Measurements from ENCODE around the gene DENND4B. TPM values are rescaled to one million over a fixed set of nuclear protein-coding genes. Genes with fewer than 3 reads are reported as not detected.

The DENND4B gene
- total RNA-seq, 1 donor: 27.5 TPM

DNA sequence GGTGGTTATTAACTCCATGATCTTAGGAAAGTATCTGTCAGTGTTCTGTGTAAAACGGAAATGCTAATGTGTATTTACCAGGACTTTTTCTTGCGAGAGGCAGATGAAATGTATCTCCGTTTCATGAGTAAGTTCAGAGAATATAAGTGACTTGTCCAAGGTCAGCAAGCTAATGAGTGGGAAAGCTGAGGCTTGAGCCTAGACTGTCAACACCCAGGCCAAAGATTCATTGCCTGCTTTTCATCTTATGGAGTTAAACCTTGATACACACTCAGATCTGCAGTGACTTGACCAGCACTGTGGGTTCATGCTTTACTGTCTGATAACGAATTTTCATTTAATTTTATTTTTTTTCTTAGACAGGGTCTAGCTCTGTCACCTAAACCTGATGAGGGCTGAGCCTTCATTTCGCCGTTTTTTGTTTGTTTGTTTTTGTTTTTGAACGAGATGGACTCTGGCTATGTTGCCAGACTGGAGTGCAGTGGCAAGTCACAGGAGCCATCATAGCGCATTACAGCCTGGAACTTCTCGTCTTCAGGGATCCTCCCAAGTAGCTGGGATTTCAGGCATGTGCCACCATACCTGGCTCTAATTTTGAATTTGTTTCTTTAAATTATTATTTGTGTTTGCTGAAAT lies 31.9 kb upstream of the DENND4B start:
- peak overlapping the region; percentile 70 for H3K27ac ChIP-seq (ENCODE audit: low read depth, low read length)
- H2AFZ ChIP-seq (ENCODE audit: low read length): peak overlapping the region; percentile 97
- no peaks in the 10 kb centered on the region for H3K27me3 ChIP-seq (ENCODE audit: insufficient read depth, low read length)
- peaks cover 30% of the 10 kb centered on the region for H3K79me2 ChIP-seq (ENCODE audit: insufficient read depth, low read length)
- H3K36me3 ChIP-seq (ENCODE audit: insufficient read depth, low read length): peaks cover 61% of the 10 kb centered on the region
- H3K4me3 ChIP-seq (ENCODE audit: insufficient read depth, low read length): peak overlapping the region; percentile 97
- peak overlapping the region; percentile 99 for H3K4me2 ChIP-seq (ENCODE audit: insufficient read depth, low read length)
- peaks cover 25% of the 10 kb centered on the region for H3K4me1 ChIP-seq (ENCODE audit: insufficient read depth, low read length)
- no peaks in the 10 kb centered on the region for H4K20me1 ChIP-seq (ENCODE audit: insufficient read depth, low read length)
- H3K9me3 ChIP-seq (ENCODE audit: low read depth, low read length): no peaks in the 10 kb centered on the region
- TF ChIP-seq, protein P1, sequence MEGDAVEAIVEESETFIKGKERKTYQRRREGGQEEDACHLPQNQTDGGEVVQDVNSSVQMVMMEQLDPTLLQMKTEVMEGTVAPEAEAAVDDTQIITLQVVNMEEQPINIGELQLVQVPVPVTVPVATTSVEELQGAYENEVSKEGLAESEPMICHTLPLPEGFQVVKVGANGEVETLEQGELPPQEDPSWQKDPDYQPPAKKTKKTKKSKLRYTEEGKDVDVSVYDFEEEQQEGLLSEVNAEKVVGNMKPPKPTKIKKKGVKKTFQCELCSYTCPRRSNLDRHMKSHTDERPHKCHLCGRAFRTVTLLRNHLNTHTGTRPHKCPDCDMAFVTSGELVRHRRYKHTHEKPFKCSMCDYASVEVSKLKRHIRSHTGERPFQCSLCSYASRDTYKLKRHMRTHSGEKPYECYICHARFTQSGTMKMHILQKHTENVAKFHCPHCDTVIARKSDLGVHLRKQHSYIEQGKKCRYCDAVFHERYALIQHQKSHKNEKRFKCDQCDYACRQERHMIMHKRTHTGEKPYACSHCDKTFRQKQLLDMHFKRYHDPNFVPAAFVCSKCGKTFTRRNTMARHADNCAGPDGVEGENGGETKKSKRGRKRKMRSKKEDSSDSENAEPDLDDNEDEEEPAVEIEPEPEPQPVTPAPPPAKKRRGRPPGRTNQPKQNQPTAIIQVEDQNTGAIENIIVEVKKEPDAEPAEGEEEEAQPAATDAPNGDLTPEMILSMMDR (IDR thresholded peaks at IDR 0.05; ENCODE audit: extremely low read depth, low read depth, low read length): no peak
- DNase-seq (ENCODE audit: insufficient read length, low spot score, missing footprints): peak; percentile 62

DNA sequence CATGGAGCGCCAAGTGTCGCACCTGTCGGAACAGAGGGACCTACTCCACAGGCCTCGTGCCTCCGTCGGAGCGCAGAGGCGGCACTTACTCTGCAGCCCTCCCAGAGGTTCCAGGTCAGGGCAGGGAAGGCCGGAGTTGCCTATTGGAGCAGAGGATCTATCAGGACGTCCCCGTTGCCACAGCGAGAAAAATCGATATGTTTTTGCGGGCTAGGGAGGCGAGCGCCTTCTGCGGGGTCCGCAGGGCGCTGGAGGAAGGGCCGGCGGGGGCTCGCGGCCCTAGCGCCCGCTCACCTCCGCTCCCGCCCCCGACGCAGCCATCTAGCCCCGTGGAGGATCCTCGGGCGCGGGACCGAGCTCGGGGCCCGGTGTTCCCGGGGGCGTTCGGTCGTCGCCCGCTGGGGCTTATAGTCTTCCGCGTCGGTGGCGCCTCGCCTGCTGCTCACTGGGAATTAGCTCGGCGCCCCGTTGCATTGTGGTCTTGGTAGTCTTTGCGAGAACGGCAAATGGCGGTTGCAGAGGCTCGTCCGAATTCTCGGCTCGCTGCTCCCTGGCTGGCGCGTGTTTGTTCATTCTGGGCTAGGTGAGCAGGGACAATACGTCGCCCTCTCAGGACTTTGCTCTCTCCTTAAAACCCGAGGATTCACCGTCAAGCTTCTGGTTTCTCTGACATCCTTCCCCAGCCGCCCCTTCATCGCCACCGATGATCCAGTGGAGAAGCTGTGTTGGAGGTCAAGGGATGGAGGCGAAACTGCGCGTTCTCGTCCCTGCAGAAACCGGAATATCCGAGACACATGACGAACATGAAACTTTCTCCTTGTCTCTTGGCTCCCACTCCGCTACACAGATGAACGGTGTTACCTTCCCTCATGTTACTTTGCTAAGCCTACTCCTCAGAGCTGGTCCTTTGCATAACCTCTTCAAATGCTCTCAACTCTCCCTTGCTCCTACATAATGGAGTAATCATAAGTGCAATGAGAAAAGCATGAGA lies 31.0 kb upstream of the DENND4B start, which contains the start of gene JTB:
Gene JTB, minus strand, starts transcription at position 425 of the 991 bp plus-strand sequence. Its CDS starts 422 bp downstream, at position 3.
- Histone ChIP-seq H4K20me1 (ENCODE audit: insufficient read depth, low read length) (no peaks in the 10 kb centered on the region), H3K27me3 (ENCODE audit: insufficient read depth, low read length) (no peaks in the 10 kb centered on the region), H3K9me3 (ENCODE audit: low read depth, low read length) (no peaks in the 10 kb centered on the region), H3K79me2 (ENCODE audit: insufficient read depth, low read length) (peaks cover 26% of the 10 kb centered on the region), H3K4me3 (ENCODE audit: insufficient read depth, low read length) (peak within 1 kb of the TSS; percentile 97), H2AFZ (ENCODE audit: low read length) (peak within 1 kb of the TSS; percentile 97), H3K4me2 (ENCODE audit: insufficient read depth, low read length) (peak within 1 kb of the TSS; percentile 99), H3K36me3 (ENCODE audit: insufficient read depth, low read length) (peaks cover 58% of the 10 kb centered on the region), H3K4me1 (ENCODE audit: insufficient read depth, low read length) (peaks cover 25% of the 10 kb centered on the region), H3K27ac (ENCODE audit: low read depth, low read length) (peak within 1 kb of the TSS; percentile 70)
- TF ChIP-seq, protein P1 (IDR thresholded peaks at IDR 0.05; ENCODE audit: extremely low read depth, low read depth, low read length): no peak
- peak; percentile 96 for DNase-seq (ENCODE audit: insufficient read length, low spot score, missing footprints)

DNA sequence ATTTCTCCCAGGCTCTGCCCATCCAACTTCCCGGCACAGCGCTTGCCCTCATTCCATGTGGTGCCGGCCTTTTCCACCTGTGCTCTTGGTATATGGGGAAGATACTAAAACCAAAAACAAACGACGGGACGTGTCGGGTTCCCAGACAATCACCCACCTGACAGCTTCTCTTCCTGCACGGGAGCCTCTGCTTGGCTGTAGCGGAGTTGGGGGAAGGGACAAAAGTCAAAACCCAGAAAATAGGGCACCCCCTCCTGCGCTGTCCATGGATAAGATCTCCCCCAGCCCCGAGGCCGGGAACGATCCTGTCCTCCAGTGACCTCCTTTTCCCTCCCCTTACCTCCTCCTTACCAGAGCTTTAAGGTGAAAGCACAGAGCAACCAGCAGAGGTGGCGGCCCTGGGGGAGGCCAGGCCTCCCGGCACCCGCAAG lies 30.3 kb upstream of the DENND4B start:
- Histone ChIP-seq H3K27ac (ENCODE audit: low read depth, low read length) (peak overlapping the region; percentile 70), H3K9me3 (ENCODE audit: low read depth, low read length) (no peaks in the 10 kb centered on the region), H2AFZ (ENCODE audit: low read length) (peak overlapping the region; percentile 84), H3K4me3 (ENCODE audit: insufficient read depth, low read length) (peak overlapping the region; percentile 97), H3K36me3 (ENCODE audit: insufficient read depth, low read length) (peaks cover 52% of the 10 kb centered on the region), H4K20me1 (ENCODE audit: insufficient read depth, low read length) (no peaks in the 10 kb centered on the region), H3K4me2 (ENCODE audit: insufficient read depth, low read length) (peak overlapping the region; percentile 99), H3K4me1 (ENCODE audit: insufficient read depth, low read length) (peaks cover 25% of the 10 kb centered on the region), H3K79me2 (ENCODE audit: insufficient read depth, low read length) (peaks cover 26% of the 10 kb centered on the region), H3K27me3 (ENCODE audit: insufficient read depth, low read length) (no peaks in the 10 kb centered on the region)
- DNase-seq (ENCODE audit: insufficient read length, low spot score, missing footprints): no peak
- TF ChIP-seq, protein P1 (IDR thresholded peaks at IDR 0.05; ENCODE audit: extremely low read depth, low read depth, low read length): no peak

All from osteoblast (primary cell).